Measurements from ENCODE around the gene ELP2. TPM values are rescaled to one million over a fixed set of nuclear protein-coding genes. Genes with fewer than 3 reads are reported as not detected.

ELP2 gene
- polyA plus RNA-seq, 1 donor from 2014 or later, result 83.6 TPM

DNA sequence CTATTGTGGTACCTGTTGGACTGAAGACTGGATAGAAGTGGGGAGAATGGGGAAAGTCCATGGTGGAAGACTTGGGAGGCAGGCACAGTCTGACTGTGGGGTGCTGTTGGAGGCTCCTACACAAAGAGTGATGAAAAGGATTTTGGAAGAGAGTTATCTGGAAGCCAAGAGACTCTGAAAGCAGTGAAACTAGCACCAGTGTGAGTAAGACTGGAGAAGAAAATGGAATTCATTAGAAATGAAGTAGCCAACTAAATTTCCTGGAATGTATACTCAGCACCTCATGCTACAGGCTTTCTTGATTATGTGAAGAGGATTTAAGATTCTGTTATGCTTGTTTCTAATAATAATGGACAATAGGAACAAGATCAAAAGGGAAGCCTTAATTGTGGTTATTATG lies 27.7 kb downstream of the ELP2 start:
- Histone ChIP-seq H3K9ac (ENCODE audit: low read length) (no peak overlapping the region), H3K9me3 (ENCODE audit: low read length) (no peaks in the 10 kb centered on the region), H4K20me1 (ENCODE audit: insufficient read depth) (no peaks in the 10 kb centered on the region), H3K4me3 (ENCODE audit: low read length) (no peak overlapping the region), H3K9me2 (ENCODE audit: insufficient read depth, low read length) (no peaks in the 10 kb centered on the region), H2AFZ (ENCODE audit: low read depth, low read length) (no peak overlapping the region), H3K4me2 (ENCODE audit: low read length) (no peak overlapping the region), H3K27me3 (ENCODE audit: insufficient read depth, low read depth, low read length) (no peaks in the 10 kb centered on the region), H3K27ac (ENCODE audit: low read length) (no peak overlapping the region), H3K36me3 (ENCODE audit: insufficient read depth, low read length) (peaks cover 3% of the 10 kb centered on the region), H3K79me2 (replicated peaks; ENCODE audit: insufficient read depth, low read length) (no peaks in the 10 kb centered on the region), H3F3A (ENCODE audit: insufficient read depth, low read length, poor library complexity, severe bottlenecking) (no peaks in the 10 kb centered on the region)
- TF ChIP-seq MXI1 (conservative IDR thresholded peaks at IDR 0.05; ENCODE audit: poor library complexity, severe bottlenecking) (no peak), POLR2AphosphoS5 (IDR thresholded peaks at IDR 0.05) (no peak), RAD21 (conservative IDR thresholded peaks at IDR 0.05) (no peak), TAF1 (IDR thresholded peaks at IDR 0.05; ENCODE audit: low read depth) (no peak), EP300 (conservative IDR thresholded peaks at IDR 0.05; ENCODE audit: poor library complexity, severe bottlenecking) (no peak), SMC3 (conservative IDR thresholded peaks at IDR 0.05; ENCODE audit: poor library complexity) (no peak), EZH2 (IDR thresholded peaks at IDR 0.05; ENCODE audit: borderline replicate concordance, insufficient read depth, low read length, poor library complexity, severe bottlenecking) (no peak)
- TF ChIP-seq, protein P1, sequence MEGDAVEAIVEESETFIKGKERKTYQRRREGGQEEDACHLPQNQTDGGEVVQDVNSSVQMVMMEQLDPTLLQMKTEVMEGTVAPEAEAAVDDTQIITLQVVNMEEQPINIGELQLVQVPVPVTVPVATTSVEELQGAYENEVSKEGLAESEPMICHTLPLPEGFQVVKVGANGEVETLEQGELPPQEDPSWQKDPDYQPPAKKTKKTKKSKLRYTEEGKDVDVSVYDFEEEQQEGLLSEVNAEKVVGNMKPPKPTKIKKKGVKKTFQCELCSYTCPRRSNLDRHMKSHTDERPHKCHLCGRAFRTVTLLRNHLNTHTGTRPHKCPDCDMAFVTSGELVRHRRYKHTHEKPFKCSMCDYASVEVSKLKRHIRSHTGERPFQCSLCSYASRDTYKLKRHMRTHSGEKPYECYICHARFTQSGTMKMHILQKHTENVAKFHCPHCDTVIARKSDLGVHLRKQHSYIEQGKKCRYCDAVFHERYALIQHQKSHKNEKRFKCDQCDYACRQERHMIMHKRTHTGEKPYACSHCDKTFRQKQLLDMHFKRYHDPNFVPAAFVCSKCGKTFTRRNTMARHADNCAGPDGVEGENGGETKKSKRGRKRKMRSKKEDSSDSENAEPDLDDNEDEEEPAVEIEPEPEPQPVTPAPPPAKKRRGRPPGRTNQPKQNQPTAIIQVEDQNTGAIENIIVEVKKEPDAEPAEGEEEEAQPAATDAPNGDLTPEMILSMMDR (IDR thresholded peaks at IDR 0.05; ENCODE audit: poor library complexity, severe bottlenecking), result no peak
- TF ChIP-seq, protein P2, sequence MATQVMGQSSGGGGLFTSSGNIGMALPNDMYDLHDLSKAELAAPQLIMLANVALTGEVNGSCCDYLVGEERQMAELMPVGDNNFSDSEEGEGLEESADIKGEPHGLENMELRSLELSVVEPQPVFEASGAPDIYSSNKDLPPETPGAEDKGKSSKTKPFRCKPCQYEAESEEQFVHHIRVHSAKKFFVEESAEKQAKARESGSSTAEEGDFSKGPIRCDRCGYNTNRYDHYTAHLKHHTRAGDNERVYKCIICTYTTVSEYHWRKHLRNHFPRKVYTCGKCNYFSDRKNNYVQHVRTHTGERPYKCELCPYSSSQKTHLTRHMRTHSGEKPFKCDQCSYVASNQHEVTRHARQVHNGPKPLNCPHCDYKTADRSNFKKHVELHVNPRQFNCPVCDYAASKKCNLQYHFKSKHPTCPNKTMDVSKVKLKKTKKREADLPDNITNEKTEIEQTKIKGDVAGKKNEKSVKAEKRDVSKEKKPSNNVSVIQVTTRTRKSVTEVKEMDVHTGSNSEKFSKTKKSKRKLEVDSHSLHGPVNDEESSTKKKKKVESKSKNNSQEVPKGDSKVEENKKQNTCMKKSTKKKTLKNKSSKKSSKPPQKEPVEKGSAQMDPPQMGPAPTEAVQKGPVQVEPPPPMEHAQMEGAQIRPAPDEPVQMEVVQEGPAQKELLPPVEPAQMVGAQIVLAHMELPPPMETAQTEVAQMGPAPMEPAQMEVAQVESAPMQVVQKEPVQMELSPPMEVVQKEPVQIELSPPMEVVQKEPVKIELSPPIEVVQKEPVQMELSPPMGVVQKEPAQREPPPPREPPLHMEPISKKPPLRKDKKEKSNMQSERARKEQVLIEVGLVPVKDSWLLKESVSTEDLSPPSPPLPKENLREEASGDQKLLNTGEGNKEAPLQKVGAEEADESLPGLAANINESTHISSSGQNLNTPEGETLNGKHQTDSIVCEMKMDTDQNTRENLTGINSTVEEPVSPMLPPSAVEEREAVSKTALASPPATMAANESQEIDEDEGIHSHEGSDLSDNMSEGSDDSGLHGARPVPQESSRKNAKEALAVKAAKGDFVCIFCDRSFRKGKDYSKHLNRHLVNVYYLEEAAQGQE (IDR thresholded peaks at IDR 0.05; ENCODE audit: borderline replicate concordance), result no peak

DNA sequence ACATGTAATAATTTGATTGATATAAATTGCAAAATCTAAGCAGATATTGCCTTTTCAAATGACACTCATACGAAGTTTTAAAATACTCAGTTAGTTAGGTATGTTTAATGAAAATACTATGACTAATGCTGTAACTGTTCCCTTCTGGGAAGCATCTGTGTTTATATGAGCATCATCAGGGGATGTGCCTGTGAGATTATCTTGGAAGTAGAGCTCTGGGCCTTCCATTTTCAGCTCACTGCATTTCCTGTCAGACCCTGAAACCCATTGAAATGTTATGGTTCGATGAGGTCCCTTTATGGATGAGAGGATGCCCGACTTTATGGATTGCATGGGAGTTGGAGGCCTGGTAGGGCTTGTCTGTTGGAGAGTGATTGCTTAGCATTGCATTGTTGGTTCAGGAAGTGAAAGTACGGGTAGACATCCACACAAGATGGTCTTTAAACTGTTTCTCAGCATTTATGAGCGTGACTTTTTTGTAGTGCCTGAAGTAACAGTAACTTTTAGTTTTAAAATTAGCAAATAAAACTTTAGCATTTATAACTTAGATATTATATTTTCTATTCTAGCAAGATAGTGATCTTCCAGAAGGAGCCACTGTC lies 28.7 kb downstream of the ELP2 start:
- no peak overlapping the region for H3K4me3 ChIP-seq (ENCODE audit: low read length)
- no peak overlapping the region for H3K27ac ChIP-seq (ENCODE audit: low read length)
- TF ChIP-seq POLR2AphosphoS5 (IDR thresholded peaks at IDR 0.05) (no peak), SMC3 (conservative IDR thresholded peaks at IDR 0.05; ENCODE audit: poor library complexity) (no peak), MXI1 (conservative IDR thresholded peaks at IDR 0.05; ENCODE audit: poor library complexity, severe bottlenecking) (no peak), EZH2 (IDR thresholded peaks at IDR 0.05; ENCODE audit: borderline replicate concordance, insufficient read depth, low read length, poor library complexity, severe bottlenecking) (no peak), TAF1 (IDR thresholded peaks at IDR 0.05; ENCODE audit: low read depth) (no peak), EP300 (conservative IDR thresholded peaks at IDR 0.05; ENCODE audit: poor library complexity, severe bottlenecking) (no peak), RAD21 (conservative IDR thresholded peaks at IDR 0.05) (no peak)
- TF ChIP-seq, protein P2 (IDR thresholded peaks at IDR 0.05; ENCODE audit: borderline replicate concordance), result no peak
- TF ChIP-seq, protein P1 (IDR thresholded peaks at IDR 0.05; ENCODE audit: poor library complexity, severe bottlenecking), result no peak
- H2AFZ ChIP-seq (ENCODE audit: low read depth, low read length), result no peak overlapping the region
- H3K4me2 ChIP-seq (ENCODE audit: low read length), result no peak overlapping the region
- no peaks in the 10 kb centered on the region for H4K20me1 ChIP-seq (ENCODE audit: insufficient read depth)
- H3K9me2 ChIP-seq (ENCODE audit: insufficient read depth, low read length), result no peaks in the 10 kb centered on the region
- H3K9ac ChIP-seq (ENCODE audit: low read length), result no peak overlapping the region
- H3K9me3 ChIP-seq (ENCODE audit: low read length), result no peaks in the 10 kb centered on the region
- no peaks in the 10 kb centered on the region for H3K79me2 ChIP-seq (replicated peaks; ENCODE audit: insufficient read depth, low read length)
- no peaks in the 10 kb centered on the region for H3K27me3 ChIP-seq (ENCODE audit: insufficient read depth, low read depth, low read length)
- H3F3A ChIP-seq (ENCODE audit: insufficient read depth, low read length, poor library complexity, severe bottlenecking), result no peaks in the 10 kb centered on the region
- peaks cover 3% of the 10 kb centered on the region for H3K36me3 ChIP-seq (ENCODE audit: insufficient read depth, low read length)

Measured in neural cell (in vitro differentiated cells).